GM21360 (cell line): ENCODE measurements around the gene CAMK2A.

Experiments
- ATAC-seq: cut with Tn5 transposase; IDR thresholded peaks from one replicate; pipeline ENCODE4 v1.9.1; 2021; ENCODE audit warnings: mild to moderate bottlenecking, moderate library complexity; ENCODE audit not compliant: unreplicated experiment

CAMK2A gene

GRCh38 chr5:150316320-150316719 is 26.7 kb upstream of the CAMK2A start:
- ATAC-seq = no peak

- no peak for ATAC-seq
Measured at GRCh38 chr5:150315245-150315644, 25.7 kb upstream of the CAMK2A start.

- ATAC-seq = no peak
Measured at GRCh38 chr5:150313921-150314716, 24.5 kb upstream of the CAMK2A start.

GRCh38 chr5:150313501-150313900 is 23.9 kb upstream of the CAMK2A start:
- no peak for ATAC-seq

GRCh38 chr5:150312518-150312917 is 22.9 kb upstream of the CAMK2A start:
- ATAC-seq = no peak

GRCh38 chr5:150311015-150311692 is 21.6 kb upstream of the CAMK2A start:
- ATAC-seq = no peak

- ATAC-seq = no peak
Measured at GRCh38 chr5:150310246-150310645, 20.7 kb upstream of the CAMK2A start.

- ATAC-seq = no peak
Measured at GRCh38 chr5:150309886-150310239, 20.3 kb upstream of the CAMK2A start.

- ATAC-seq = no peak
Measured at GRCh38 chr5:150309101-150309885, 19.7 kb upstream of the CAMK2A start.

- ATAC-seq = no peak
Measured at GRCh38 chr5:150307617-150308426, 18.2 kb upstream of the CAMK2A start.

- ATAC-seq = no peak
Measured at GRCh38 chr5:150306775-150307174, 17.2 kb upstream of the CAMK2A start.

- ATAC-seq = no peak
Measured at GRCh38 chr5:150305557-150305956, 16.0 kb upstream of the CAMK2A start.

GRCh38 chr5:150305095-150305494 is 15.5 kb upstream of the CAMK2A start:
- no peak for ATAC-seq

GRCh38 chr5:150304481-150305081 is 15.0 kb upstream of the CAMK2A start:
- no peak for ATAC-seq

- ATAC-seq = no peak
Measured at GRCh38 chr5:150303660-150304386, 14.2 kb upstream of the CAMK2A start.

GRCh38 chr5:150303070-150303615 is 13.6 kb upstream of the CAMK2A start:
- ATAC-seq = no peak

GRCh38 chr5:150302301-150303069 is 12.9 kb upstream of the CAMK2A start, which contains the start of gene ARSI:
Gene ARSI, minus strand, starts transcription at chr5:150302905. Its CDS starts 532 bp downstream, at chr5:150302373.
- no peak for ATAC-seq

- no peak for ATAC-seq
Measured at GRCh38 chr5:150301901-150302300, 12.3 kb upstream of the CAMK2A start.

- ATAC-seq = no peak
Measured at GRCh38 chr5:150301170-150301505, 11.6 kb upstream of the CAMK2A start.
